ENCODE measurements around the gene ZKSCAN8.

- no peak for TF ChIP-seq CTCF (IDR thresholded peaks at IDR 0.05; ENCODE audit: extremely low read depth in 1 of 2, insufficient read depth in 1 of 2, low read depth in 1 of 2, low read length in 2 of 2)
- TF ChIP-seq POLR2A (IDR thresholded peaks at IDR 0.05; ENCODE audit: low read depth, low read length): no peak
- no peak for TF ChIP-seq MAX (IDR thresholded peaks at IDR 0.05; ENCODE audit: insufficient read depth, insufficient read length)
- no peak for TF ChIP-seq JUN (IDR thresholded peaks at IDR 0.05; ENCODE audit: borderline replicate concordance, insufficient read depth, insufficient read length, low read depth)
- TF ChIP-seq POLR2AphosphoS5 (IDR thresholded peaks at IDR 0.05; ENCODE audit: insufficient read depth, low read depth, low read length): no peak
- no peak for TF ChIP-seq EZH2 (IDR thresholded peaks at IDR 0.05; ENCODE audit: borderline replicate concordance, low read depth, low read length, severe bottlenecking)
- no peak for TF ChIP-seq MYC (IDR thresholded peaks at IDR 0.05; ENCODE audit: low read depth, low read length)
Observed at GRCh38 chr6:28171271-28171670, 29.6 kb downstream of the ZKSCAN8 start.

Measured in endothelial cell of umbilical vein (primary cell).